GM04504 (cell line): ENCODE data around the gene COL16A1.

ENCODE experiments used
- DNase-seq: peaks from one replicate; pipeline ENCODE4 v3.0.0-alpha.2; 2012; ENCODE audit warnings: low read depth

COL16A1 gene

DNA sequence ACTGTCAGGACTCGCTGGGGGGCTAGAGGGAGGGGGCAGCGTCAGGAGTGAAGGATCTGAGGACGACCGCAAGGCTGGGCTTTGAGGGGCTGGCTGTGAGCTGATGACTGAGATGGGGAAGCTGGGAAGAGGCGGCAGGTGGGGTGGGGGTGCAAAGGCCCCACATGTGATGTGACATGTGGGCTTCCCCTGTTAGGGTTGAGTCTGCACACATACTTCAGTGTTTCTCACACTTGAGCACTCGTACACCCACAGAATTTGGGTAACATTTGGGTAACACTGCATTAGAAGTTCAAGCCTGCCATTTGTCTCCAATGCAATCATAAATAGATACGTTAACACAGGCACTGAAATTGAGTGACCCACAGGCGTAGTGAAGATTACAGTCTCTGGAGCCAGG, 16.2 kb downstream of the COL16A1 start:
- no peak for DNase-seq

DNA sequence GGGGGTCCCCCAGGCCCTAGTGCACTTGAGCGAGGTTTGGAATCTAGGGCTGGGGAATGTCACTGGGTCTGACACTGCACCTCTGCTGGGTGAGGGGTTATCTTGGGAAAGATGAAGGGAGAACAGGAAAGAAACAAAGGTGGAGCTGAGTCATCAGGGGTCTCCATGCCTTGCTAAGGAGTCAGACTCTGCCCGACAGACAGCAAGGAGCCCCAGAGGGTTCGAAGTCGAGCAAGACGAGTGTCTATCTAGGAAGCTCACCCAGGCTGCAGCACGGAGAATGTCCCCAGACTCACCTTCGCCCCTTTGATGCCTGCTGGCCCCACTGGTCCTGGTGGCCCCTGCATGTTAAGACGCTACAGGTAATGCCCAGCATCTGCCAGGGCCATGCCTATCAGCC, 18.0 kb downstream of the COL16A1 start:
- DNase-seq, result no peak

DNA sequence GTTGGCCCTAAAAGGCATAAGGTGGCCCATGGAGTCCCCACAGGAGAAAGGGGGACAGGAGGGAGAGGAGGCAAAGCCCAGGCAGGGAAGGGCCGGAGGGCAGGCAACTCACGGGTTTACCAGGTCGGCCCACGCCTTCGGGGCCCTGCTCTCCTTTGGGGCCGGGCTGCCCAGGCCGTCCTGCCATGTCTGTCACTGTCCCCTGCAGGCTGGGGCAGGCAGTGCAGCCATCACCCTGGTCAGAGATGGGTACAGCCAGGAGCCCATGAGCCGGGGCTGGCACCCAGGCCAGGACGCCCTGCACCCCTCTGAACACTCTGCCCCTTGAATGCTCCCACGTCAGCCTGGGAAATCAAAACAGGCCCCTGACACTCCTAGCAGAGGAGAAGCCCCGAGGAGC, 19.8 kb downstream of the COL16A1 start:
- no peak for DNase-seq

DNA sequence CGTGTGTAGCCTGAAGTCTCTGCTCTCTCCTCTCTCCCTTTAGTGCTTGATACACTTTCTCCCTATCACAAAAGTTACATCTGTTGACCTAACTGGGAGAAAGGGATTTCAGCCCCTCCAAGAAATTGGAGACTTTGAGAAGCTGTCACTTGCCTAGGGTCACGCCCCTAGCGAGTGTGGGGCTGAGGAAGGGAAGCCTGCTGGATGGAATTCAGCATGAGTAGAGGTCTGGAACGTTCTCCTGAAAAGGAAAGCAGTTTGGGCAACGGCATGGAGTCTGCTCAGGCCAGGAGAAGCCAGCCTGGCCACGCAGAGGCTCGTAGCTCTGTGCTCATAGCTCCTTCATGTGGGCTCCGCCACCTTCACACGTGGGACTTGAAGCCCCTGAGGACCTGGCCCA, 22.4 kb downstream of the COL16A1 start:
- DNase-seq, result no peak

DNA sequence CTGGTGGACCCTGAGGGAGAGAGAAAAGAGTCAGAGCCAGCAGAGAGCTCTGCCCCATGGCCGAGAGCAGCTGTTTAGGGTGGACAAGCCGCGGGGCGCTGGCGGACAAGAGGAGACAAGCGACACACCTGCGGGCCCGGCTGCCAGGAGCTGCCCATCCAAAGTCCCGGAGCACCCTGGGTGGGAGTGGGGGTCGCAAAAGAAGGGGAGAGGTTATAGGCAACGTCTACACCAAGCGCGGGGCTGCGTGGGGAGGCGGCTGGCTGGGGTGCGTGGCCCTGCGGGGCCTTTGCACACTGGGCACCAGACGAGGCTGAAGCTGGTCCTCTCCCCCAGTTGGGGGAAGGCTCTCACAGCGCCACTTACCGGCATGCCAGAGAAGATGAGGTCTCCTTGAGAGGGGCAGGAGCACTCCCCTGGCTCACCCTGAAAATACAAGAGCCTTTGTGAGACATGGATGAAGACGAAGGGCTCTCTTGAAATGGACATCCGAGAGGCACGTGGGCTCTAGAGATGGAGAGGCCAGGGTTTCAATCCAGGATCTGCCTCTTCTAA, 24.1 kb downstream of the COL16A1 start:
- DNase-seq, result no peak

DNA sequence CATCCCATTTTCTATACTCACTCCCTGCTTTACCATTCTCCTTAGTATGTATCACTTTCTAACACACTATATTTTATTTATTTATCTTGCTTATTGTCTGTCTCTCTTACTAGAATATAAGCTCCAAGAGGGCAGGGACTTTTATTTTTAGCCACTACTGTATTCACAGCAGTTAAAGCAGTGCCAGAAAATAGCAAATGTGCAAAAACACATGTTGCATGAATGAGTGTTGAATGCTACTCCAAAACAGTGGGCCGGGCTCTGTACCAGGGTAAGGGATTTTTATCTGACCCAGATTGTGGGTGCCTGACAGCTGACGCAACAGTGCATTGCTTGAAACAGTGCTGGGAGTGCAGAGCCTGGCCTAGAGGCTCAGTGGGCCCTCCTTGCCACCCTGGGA, 24.7 kb downstream of the COL16A1 start:
- no peak for DNase-seq

DNA sequence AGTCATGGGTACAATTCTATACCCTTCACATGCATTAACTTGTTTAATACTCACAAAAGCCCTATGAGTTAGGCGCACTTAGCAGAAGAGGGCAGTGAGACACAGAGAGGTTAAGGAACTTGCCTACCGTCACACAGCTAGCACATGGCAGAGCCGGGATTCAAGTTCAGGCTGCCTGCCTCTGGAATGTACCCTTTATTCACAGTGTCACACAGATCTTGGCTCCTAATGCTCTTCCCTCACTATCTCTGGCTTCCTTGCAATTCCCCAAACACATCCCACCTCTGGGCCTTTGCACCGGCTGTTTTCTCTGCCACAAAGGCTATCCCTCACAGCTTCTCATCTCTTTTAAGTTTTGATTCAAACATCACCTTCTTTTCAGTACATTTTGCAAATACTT, 25.1 kb downstream of the COL16A1 start:
- DNase-seq, result no peak

DNA sequence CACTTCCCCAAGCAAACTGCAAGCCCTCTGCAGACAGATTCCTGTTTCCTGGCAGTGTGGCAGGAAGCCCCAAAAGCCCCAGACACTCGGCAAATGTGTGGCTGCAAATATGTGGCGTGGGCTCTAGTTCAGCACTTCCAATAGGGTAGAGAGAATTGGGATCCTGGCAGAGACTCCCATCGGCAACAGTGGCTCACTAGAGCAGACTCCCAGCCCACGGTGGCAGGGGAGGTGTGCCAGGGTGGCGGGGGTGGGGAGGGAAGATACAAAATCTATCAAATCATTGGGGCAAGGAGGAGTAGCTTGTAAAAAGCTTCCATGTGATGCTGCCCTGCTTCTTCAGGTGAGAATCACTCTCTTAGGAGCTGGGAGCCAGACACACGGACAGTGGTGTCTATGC, 25.9 kb downstream of the COL16A1 start:
- no peak for DNase-seq

DNA sequence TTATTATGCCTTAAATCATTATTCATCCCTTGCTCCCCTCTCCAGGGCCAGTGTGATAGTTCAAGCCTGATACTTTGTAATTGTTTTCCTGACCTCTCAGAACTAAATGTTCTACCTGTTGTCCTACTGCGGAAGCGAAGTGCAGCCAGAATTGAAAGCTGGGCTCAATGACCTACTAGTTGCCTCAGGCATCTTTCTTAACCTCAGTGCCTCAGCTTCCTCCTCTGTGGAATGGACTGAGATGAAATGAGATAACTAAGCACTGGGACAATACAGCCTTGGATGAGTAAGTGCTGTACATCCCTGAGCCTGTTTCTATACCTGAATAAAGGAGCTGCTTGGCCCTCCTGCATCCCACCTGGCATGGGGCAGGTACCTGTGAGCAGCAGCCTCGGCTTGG, 26.4 kb downstream of the COL16A1 start:
- DNase-seq, result no peak

DNA sequence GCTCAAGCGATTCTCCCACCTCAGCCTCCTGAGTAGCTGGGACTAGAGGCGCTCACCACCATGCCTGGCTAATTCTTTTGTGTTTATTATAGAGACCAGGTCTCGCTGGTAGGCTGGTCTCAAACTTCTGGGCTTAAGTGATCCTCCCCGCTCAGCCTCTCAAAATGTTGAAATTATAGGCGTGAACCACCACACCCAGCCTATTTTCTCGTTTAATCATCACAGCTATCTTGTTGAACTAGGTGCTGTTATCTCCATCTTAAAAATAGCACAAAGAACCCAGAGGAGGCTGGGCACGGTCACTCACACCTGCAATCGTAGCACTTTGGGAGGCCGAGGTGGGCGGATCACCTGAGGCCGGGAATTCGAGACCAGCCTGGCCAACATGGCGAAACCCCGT, 28.1 kb downstream of the COL16A1 start:
- no peak for DNase-seq

DNA sequence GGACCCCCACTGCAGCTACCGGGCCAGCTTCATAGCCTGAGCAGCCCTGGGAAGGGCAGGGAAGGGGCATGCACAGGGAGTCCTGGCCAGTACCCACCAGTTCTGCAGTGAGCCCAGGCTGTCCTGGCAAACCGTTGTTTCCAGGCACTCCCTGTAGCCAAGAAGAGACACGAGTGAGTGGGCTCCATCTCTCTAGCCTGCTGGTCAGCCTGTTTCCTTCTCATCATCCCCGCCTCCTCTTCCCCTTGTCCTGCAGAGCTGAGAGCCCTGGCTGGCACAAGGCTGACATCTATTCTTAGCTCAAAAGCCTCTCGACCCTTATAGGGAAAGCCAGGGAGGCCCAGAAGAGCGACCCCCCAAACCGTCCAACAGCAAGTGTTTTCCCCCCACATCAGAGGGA, 28.7 kb downstream of the COL16A1 start:
- DNase-seq, result no peak

DNA sequence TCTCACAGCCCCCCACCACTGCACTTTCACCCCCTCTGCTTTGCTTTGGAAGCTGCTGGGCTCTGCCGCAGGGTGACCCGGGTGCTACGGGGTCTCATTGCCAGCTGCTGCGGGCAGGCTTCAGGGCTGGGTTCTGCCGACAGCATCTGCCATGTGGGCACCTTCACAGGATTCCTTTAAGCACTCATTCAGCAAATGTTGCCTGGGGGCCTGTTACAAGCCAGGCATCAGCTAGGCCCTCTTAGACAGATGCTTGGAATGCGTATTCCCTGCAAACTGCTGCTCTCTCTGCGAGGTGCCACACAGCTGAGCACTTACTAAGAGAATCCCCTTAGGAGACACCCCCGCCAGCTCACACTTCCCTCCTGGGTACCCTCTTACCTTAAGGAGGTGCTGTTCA, 29.2 kb downstream of the COL16A1 start:
- DNase-seq, result no peak

DNA sequence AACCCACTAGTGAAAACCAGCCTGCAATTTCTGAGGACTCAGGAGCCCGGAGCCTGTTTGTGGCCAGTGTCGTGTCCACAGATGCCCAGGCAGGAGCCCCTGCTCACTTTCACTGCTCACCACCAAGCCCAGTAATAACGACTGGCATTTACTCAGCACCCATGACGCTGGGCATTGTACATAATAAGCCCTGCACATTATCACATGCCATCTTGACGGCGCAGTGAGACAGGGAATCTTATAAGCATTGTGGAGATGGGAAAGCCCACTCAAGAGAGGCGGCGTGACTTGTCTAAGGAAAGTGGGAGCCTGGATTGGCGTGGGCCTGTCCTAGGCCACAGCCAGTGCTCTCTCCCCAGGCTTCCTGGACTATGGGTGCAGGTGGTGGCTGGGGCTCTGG, 30.4 kb downstream of the COL16A1 start:
- no peak for DNase-seq

DNA sequence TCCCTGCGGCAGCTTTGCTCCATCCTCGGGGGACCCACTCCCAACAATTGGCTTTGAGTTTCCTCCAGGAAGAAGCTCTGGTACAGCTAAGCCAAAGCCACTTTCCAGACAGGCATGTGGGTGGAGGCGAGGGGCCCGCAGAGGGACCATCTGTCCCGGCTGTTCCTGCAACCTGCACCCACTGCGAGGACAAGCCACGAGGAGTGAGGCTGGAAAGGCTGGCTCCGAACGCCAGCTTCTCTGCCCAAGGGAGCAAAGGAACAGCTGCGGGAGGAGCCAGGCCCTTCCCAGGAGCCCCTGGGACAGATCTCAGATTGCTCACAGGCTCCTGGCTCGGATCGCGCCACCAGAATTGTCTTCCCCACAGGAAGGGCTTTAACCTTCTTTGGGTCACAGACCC, 30.8 kb downstream of the COL16A1 start:
- no peak for DNase-seq

DNA sequence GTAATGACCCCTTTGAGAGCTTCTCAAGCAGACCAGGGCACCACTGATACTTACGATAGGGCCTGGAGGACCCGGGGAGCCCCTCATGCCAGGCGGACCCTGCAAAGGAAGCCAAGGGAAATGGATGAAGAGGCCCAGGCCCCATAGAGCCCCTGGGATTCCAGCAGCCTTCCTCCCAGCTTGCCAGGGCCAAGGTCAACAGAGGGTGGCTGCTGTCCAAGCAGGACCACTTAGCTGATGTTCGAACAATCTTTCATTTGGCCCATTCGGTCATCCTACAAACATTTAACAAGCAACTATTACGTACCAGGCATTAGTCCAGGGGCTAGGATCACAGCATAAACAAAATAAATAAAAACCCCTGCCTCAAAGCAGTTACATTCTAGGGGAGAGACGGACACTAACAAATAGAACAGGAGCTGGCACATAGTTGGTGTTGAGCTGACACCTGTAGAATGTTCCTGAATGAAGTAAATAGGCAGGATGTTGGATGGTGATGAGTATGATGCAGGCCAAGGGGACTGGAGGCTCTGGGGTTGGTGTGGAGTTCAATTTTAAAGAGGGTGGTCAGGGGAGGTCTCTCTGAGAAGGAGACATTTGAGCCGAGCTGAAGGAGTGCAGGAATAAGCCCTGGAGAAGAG, 32.1 kb downstream of the COL16A1 start:
- DNase-seq, result no peak

DNA sequence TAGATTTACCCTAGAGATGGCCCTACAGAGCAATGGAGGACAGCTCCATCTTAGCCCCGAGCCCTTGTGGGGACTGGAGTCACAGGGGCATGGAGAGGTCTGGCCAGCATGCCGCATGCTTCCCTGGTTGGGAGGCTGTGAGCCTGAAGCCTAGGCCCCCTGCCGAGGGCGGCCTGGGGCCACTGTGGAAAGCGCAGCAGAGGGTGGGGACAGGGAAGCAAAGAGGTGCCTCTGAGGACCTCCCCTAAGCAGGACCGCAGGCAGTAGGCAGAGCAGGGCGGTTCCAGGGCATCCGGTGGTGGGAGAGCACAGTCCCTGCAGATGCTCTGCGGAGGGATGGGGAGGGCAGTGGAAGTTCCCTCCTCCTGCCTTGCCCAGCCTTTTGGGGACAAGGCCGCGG, 32.7 kb downstream of the COL16A1 start:
- no peak for DNase-seq

DNA sequence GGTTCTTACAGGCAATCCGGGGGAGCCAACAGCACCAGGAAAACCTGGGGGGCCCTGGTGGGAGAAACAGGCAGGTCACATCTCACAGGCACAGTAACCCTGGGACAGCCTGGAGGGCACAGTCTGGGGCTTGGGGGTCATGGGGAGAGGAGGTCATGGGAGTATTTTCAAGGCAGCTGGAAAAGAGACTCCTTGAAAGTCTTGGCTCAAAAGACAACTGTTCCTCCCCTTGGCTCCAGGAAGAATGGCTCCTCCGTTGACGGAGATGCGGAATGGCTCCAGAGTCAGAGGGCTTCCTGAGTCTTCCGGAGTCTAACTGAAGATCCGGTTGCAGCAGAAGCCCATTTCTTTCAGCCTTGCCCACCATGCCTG, 33.2 kb downstream of the COL16A1 start:
- DNase-seq, result no peak

DNA sequence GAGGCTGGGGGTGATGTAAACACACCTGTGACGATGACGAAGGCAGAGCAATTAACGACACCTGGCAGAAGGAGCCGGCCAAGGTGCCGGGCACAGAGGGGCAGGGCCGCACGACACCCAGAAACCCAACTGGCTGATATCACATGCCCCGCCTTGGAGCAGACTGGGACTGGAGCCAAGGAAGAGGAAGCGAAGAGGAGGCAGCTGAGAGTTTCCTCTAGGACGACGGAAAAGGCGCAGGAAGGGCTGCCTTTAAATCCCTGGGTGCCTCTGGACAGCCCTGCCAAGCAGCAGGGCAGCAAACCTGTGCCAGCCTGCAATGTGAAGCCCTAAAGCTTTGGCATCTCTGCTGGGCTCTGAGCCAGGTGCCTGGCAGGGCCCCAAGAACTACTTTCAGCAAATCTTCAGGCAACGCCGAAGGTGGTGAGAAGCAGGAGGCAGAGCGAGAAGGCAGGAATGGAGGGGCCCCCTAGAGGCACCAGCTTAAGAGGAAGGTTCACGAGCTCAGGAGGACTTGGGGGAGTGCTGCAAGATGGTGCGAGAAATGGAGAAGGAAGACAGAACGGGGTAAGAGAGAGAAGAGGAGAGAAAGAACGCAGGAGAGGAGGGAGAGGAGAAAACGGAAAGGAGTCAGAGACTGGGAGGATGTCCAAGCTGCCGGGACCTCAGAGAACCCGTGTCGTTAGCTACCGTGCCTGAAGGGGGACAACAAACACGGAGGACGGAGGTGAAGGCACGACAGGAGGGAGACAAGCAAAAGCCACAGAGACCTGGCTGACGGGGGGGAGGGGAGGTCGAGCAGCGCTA, 33.8 kb downstream of the COL16A1 start:
- DNase-seq, result no peak

DNA sequence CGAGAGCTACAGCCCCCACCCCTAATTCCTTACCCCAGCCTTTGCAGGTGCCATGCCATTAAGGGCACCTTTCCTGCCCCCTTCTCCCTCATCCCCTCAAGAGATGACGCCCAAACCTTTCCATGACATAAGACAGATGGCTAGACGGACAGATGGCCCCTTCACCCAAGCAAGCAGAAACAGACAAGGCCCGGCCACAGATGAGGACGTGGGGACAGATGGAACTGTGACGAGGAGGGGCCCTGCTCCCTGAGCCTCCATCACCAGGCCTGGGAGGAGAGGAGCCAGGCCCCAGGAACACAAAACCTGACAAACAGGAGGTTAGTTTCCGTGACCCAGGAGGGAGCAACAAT, 34.4 kb downstream of the COL16A1 start:
- no peak for DNase-seq

DNA sequence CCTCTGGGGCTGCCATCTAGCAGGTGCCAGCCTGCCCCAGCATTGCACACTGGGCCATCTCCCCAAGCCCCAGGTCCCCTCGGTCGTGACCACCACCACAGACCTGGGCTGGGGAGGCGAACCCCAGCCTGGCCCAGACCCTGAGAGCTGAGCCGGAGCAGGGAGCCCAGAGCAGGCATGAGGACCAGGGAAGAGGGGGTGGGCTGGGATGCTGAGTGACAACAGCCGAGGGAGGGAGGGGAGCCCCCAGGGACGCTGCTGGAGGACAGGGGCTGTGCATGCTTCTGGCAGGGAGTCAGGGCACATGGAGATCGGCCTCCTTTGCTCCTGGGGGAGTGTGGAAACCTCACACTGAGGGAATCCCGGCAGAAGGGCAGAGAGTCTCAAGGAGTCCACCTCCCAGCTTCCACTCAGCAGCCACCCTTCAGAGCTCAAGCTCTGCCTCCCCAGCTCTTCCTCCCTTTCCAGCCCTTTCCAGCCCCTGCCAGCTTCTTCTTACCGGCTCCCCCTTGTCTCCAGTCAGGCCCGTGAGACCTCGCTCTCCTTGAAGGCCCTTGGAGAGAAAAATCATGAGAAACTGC, 35.4 kb downstream of the COL16A1 start:
- DNase-seq, result no peak

DNA sequence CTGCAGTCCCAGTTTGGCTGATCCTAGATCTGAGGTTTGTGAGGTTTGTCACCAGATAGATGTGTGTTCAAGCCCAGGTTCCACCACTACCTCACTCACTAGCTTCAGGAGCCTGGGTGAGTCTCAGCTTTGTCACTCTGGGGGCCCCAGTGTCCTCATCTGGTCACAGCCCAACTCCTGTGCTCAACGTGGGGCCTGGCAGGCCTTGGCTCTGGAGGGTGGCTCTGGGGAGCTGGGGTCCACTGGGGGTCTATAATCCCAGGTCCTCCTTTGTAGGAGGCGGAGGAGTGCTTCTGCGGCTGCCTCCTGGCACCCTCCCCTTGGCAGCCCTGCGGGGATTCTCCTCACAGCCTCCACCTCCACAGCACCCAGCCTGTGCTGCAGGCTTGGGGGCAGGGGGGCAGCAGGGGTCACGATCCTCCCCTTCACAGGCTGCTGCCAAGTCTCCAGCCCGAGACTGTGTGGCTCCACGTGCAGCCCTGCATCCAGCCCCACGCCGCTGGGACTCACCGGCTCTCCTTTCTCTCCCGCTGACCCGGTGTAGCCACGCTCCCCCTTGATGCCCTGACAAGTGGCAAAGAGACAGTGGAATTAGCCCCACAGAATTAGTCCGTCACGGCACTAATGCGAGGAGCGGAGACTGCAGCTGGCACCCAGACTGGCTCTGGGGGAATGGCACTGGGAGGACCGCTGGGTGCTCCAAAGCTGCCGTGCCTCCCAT, 36.6 kb downstream of the COL16A1 start:
- DNase-seq, result no peak

DNA sequence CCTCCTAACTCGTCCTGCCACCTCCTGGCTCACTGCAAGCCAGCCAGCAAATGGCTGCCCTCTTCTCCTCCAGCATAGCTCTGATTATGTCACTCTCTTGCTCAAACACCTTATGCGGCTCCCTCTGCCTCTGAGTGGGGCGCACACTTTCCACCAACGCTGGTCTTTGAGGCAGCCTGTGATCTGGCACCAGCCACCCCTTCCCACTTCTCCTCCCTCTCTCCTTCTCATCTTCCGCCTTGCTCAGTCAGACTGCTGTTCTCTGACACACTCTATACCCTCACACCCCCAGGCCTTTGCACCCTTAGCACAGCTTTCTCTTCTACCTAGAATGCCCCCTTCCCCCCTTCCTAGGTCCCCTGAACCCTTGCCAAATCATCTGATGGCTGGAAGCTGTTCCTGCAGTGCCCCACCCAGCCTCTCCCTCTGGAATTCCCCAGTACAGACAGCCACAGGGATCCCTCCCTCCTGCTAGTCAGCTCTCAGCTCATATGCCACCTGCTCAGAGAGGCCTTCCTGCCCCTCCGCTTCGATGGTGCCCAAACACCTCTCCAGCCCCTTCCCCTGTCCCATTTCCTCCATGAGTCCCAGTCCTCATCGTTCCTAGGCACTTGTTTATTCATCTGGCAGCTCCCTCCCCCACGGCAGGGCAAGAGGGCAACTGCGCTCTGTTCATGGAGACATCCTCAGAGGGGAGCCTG, 37.4 kb downstream of the COL16A1 start:
- DNase-seq, result no peak
